SJCRH30 (cell line): ENCODE data around the gene CDH2. TPM values are rescaled to one million over a fixed set of nuclear protein-coding genes. Genes with fewer than 3 reads are reported as not detected.
A peak's percentile ranks its signal among the peaks of the same experiment; 100 is the strongest.
"Not testable (repeated sequence)": the region's sequence is repeated elsewhere in the genome, so short reads cannot be mapped to it uniquely, and the experiment has no call there.

ENCODE experiments used
- DNase-seq, 2 experiments: peaks; one replicate each; pipeline ENCODE4 v3.0.0-alpha.2; 2015 to 2020
- H3K27ac ChIP-seq: fragments of 250-450 bp; sonication (Bioruptor Pico); 2 replicates; pipeline ENCODE4 v1.5.1; 2020; ENCODE audit warnings: mild to moderate bottlenecking, moderate library complexity
- H3K27me3 ChIP-seq: fragments of 250-450 bp; sonication (Bioruptor Pico); 2 replicates; pipeline ENCODE4 v1.5.1; 2020; ENCODE audit warnings: mild to moderate bottlenecking, moderate library complexity
- H3K36me3 ChIP-seq: fragments of 250-450 bp; sonication (Bioruptor Pico); 2 replicates; pipeline ENCODE4 v1.5.1; 2020; ENCODE audit warnings: mild to moderate bottlenecking, moderate library complexity
- H3K4me1 ChIP-seq: fragments of 250-450 bp; sonication (Bioruptor Pico); 2 replicates; pipeline ENCODE4 v1.5.1; 2020; ENCODE audit warnings: mild to moderate bottlenecking, moderate library complexity
- H3K4me3 ChIP-seq: fragments of 250-450 bp; sonication (Bioruptor Pico); 2 replicates; pipeline ENCODE4 v1.5.1; 2020; ENCODE audit warnings: mild to moderate bottlenecking, moderate library complexity
- H3K9me3 ChIP-seq: fragments of 250-450 bp; sonication (Bioruptor Pico); replicated peaks from 2 replicates; pipeline ENCODE4 v1.5.1; 2020; ENCODE audit warnings: mild to moderate bottlenecking, moderate library complexity
- total RNA-seq: library from RNA; depleted of rRNA; stranded (reverse); fragments of >200 nt; shearing (Covaris generic); gene quantifications from 2 replicates; pipeline ENCODE4 v1.2.3, GENCODE V29; 2014

CDH2 gene
- total RNA-seq, 1 experiment from 2014 or later = 10.7 TPM

- no peak overlapping the region for H3K4me3 ChIP-seq
- H3K27ac ChIP-seq = no peak overlapping the region
- DNase-seq = no peak
- H3K36me3 ChIP-seq = no peaks in the 10 kb centered on the region
- no peaks in the 10 kb centered on the region for H3K4me1 ChIP-seq
- no peaks in the 10 kb centered on the region for H3K9me3 ChIP-seq
- no peaks in the 10 kb centered on the region for H3K27me3 ChIP-seq
Observed at GRCh38 chr18:27956001-27956640, 220.8 kb downstream of the CDH2 start.

DNA sequence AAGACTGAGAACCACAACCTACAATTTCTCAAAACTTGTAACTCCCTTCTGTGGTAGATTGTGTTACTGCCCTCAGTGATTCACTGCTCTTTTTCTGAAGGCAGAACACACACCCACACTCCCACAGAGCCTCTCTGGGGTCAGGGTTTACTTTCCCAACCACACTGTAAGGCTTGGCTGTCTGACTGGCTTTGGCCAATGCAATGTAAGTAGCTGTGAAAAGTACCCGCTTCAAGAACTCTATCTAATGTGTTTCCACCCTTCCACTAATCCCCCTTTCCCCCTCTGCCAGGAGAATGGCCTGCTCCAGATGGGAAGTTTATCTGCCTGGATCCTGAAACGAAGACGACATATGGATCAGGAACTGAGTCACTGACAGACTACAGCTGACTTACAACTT, 222.7 kb downstream of the CDH2 start:
- Histone ChIP-seq H3K27me3 (no peaks in the 10 kb centered on the region), H3K9me3 (no peaks in the 10 kb centered on the region), H3K27ac (no peak overlapping the region), H3K36me3 (no peaks in the 10 kb centered on the region), H3K4me3 (no peak overlapping the region), H3K4me1 (no peaks in the 10 kb centered on the region)
- DNase-seq = peak in 1 of 2 experiments; percentile 1

DNA sequence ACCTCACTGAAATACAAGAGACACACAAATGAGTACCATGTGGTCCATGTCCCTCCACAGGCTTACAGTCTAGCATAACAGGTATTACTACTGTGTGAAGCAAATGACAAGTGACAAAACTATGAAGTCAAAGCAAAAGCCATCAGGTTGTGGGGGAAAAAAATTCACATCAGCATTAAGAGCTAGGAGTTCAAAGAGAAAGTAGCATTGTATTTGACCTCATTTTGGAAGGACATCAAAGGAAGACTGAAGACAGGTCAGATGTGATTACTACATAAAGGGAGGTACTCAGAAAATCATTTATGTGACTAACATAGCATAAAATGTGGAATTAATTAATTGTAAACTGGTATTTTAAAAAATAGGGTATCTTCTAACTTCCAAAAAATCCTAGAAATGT, 224.2 kb downstream of the CDH2 start:
- Histone ChIP-seq H3K27me3 (no peaks in the 10 kb centered on the region), H3K4me1 (no peaks in the 10 kb centered on the region), H3K27ac (no peak overlapping the region), H3K36me3 (no peaks in the 10 kb centered on the region), H3K4me3 (no peak overlapping the region), H3K9me3 (no peaks in the 10 kb centered on the region)
- no peak for DNase-seq

DNA sequence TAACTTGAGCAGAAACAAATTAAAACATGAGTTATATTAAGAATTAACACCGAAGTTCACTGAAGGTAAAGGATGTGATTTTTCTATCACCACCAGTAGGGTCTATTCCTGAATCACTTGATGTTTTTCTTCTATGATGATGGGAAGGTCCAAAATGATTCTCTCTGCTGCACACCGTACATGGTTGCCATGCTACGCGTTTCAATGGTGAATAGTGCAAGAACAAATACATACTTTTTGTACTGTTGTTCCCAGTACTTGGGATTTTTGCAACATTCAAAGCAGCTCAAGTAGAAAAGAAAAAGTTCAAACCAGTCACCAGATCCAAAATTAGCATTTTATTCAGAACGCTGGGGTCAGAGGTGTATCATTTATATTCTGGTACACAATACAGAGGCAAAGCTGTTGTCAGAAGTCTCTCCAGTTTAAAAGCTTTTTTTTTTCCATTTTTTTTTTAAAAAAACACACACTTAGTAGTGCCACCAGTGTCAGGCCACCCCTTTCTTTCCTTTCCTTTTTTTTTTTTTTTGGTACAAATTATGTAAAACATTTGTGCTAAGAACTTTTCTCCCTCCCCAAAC, 226.2 kb downstream of the CDH2 start:
- Histone ChIP-seq H3K27me3 (no peaks in the 10 kb centered on the region), H3K4me1 (no peaks in the 10 kb centered on the region), H3K9me3 (no peaks in the 10 kb centered on the region), H3K36me3 (no peaks in the 10 kb centered on the region), H3K4me3 (no peak overlapping the region), H3K27ac (no peak overlapping the region)
- DNase-seq = no peak

DNA sequence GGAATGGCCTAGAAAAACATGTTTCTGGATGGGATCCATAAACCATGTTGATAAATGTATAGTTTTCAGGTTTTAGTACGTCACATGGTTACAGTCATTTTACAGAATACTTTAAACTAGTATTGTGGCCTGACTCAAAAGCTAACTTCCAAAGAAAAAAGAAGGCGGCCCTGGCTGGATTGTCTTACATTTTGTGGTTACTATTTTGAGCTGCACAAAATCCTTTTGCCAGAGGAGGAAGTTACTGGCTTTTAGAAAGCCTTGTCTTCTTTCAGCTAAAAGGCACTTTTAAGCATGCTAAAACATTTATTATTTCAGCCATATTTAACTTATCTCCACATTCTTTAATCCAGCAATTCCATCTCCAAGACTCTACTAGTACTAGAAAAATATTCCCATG, 227.9 kb downstream of the CDH2 start:
- Histone ChIP-seq H3K9me3 (no peaks in the 10 kb centered on the region), H3K36me3 (no peaks in the 10 kb centered on the region), H3K27ac (no peak overlapping the region), H3K4me3 (no peak overlapping the region), H3K4me1 (no peaks in the 10 kb centered on the region), H3K27me3 (no peaks in the 10 kb centered on the region)
- DNase-seq = peak in 1 of 2 experiments; percentile 7

DNA sequence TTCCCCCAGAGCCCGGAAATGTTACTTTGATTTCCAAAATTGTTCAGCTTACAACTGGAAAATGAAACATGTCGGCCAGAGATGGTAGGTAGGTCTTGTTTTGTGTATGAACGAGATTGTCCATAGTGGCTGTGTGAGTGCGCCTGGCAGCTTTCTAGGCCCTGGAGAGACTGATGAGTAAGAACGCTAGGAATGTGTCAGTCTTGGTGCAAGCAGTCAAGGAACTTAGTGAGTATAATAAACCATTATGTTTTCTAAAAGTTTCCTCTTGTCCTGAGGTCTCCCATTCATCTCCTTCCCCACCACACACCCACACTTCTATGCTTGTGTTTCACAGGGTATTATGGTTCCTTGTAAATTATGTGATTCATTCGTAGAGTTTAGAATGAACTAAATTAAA, 234.2 kb downstream of the CDH2 start:
- H3K9me3 ChIP-seq = no peaks in the 10 kb centered on the region
- H3K36me3 ChIP-seq = no peaks in the 10 kb centered on the region
- no peak for DNase-seq
- H3K27me3 ChIP-seq = no peaks in the 10 kb centered on the region
- H3K27ac ChIP-seq = no peak overlapping the region
- no peak overlapping the region for H3K4me3 ChIP-seq
- H3K4me1 ChIP-seq = no peaks in the 10 kb centered on the region

DNA sequence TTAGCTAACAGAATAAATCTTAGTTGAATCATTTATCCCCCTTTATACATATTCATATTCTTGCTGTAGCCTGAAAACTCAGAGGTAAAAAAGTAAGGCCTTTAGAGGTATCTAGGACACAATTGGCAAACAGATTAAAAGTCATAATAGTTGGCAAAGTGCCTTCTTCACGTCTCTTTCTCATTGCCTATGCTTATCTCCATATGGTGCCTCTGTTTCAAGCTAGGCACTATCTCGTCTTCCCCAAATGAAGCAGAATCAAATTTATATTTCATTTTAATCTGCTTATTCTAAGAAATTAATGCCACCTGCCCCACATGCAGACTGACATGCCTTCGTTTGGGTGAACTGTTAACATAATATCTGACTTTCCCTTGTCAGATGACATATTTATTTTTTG, 245.4 kb downstream of the CDH2 start:
- H3K9me3 ChIP-seq = no peaks in the 10 kb centered on the region
- no peaks in the 10 kb centered on the region for H3K36me3 ChIP-seq
- DNase-seq = no peak
- H3K4me3 ChIP-seq = no peak overlapping the region
- H3K27ac ChIP-seq = no peak overlapping the region
- H3K27me3 ChIP-seq = no peaks in the 10 kb centered on the region
- no peaks in the 10 kb centered on the region for H3K4me1 ChIP-seq

DNA sequence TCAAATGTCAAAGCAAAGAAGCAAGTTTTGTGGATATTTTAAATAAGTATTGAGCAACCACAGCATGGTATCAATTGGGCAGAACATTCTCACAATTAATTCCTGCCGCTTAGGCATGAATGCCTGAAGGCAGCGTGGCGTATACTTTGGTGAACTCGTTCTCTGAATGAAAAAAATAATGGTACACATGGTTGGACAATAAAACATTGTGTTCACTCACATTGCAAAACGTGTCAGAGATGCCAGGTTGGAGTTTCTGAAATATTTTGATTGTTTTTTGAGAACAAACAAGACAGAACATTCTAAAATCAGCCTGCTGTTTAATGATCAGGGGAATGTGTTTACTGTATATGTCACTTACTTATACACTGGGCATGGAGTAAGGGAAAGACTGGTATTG, 254.2 kb downstream of the CDH2 start:
- no peak overlapping the region for H3K27ac ChIP-seq
- no peaks in the 10 kb centered on the region for H3K27me3 ChIP-seq
- no peak overlapping the region for H3K4me3 ChIP-seq
- no peaks in the 10 kb centered on the region for H3K36me3 ChIP-seq
- H3K9me3 ChIP-seq = no peaks in the 10 kb centered on the region
- no peak for DNase-seq
- H3K4me1 ChIP-seq = no peaks in the 10 kb centered on the region

DNA sequence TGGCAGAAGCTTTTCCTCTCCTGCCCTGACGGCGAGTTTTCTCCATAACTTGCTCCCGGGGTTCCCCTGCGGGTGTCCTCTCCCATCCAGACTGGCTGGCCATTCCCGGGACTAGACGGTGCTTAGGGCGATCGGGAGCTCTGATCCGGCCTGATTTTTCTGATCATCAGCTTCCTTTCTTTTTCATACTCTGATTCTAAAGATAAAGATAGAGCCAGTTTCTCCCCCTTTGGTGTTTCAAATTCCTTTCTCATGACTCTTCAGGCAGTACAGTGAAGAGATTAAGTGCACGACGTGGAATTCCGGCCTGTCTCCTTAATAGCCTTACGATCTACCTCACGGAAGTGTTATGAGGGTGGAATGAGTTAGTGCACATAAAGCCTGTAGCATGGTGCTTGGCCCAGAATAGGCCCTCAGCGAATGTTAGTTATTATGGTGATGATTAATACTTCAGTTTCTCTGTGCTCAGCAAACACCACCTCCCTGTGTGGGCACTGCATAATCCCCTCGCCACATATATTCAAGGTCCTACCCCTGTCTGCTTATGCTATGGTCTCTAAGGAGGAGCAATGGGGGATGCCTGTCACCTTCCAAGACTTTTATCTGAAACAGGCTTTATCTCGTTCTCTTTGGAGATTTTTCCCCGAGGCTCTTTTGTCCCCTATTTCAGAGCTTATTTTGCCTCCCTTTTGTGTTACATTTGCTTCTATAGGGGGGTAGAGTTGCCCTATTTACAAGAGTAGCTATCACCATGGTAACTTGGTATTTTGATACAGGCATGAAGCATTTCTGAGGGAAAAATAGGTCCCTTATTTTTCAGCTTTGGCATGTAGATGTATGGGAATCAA, 254.8 kb downstream of the CDH2 start:
- DNase-seq = peak; percentile 13 to 37
- Histone ChIP-seq H3K27ac (peak overlapping the region; percentile 53), H3K4me1 (no peaks in the 10 kb centered on the region), H3K9me3 (no peaks in the 10 kb centered on the region), H3K4me3 (peak overlapping the region; percentile 54), H3K27me3 (no peaks in the 10 kb centered on the region), H3K36me3 (no peaks in the 10 kb centered on the region)

DNA sequence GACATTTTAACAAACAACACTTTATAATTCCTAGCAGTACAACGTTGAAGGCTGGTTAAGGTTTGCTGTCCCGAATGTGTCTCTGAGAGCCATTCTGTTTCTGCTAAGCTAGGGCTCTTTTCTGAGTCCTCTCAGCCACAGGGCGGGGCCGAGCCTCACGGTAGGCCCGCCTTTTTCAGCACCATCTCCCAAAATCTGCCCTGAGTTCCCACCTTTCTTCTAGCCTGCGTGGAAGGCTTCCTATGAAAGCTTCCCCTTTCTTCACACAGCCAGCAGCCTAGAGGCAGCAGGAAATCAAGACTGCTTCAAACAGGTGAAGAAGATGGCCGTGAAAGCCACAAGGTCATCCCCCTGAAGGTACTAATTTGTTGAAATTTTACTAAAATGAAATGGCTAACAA, 255.5 kb downstream of the CDH2 start:
- Histone ChIP-seq H3K27me3 (no peaks in the 10 kb centered on the region), H3K4me3 (peak overlapping the region; percentile 54), H3K27ac (peak overlapping the region; percentile 53), H3K4me1 (no peaks in the 10 kb centered on the region), H3K9me3 (no peaks in the 10 kb centered on the region), H3K36me3 (no peaks in the 10 kb centered on the region)
- DNase-seq = peak; percentile 14 to 34

- Histone ChIP-seq H3K4me3 (peak overlapping the region; percentile 54), H3K36me3 (no peaks in the 10 kb centered on the region), H3K9me3 (no peaks in the 10 kb centered on the region), H3K27ac (peak overlapping the region; percentile 53; the same call in 1 of the 2 replicates), H3K27me3 (no peaks in the 10 kb centered on the region), H3K4me1 (no peaks in the 10 kb centered on the region)
- no peak for DNase-seq
Observed at GRCh38 chr18:27920836-27921235, 256.1 kb downstream of the CDH2 start.

GRCh38 chr18:27906189-27906588, 270.7 kb downstream of the CDH2 start:
- not testable (repeated sequence) for H3K27ac ChIP-seq, H3K4me1 ChIP-seq, DNase-seq, H3K36me3 ChIP-seq, H3K27me3 ChIP-seq, H3K9me3 ChIP-seq, H3K4me3 ChIP-seq

DNA sequence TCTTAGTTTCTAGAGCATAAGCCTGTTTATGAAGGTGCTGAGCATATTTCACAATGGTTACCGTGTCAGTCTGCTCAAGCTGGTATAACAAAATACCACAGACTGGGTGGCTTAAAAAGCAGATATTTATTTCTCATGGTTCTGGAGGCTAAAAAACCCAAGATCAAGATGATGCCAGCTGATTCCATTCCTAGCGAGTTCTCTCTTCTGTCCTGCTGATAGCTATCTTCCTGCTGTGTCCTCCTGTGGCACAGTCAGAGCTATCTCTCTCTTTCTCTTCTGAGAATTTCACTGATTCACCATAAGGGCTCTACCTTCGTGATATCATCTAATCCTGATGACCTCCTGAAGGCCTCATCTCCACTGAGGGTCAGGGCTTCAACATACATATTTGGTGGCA, 273.0 kb downstream of the CDH2 start:
- H3K9me3 ChIP-seq = no peaks in the 10 kb centered on the region
- no peak overlapping the region for H3K27ac ChIP-seq
- DNase-seq = no peak
- no peak overlapping the region for H3K4me3 ChIP-seq
- H3K27me3 ChIP-seq = no peaks in the 10 kb centered on the region
- no peaks in the 10 kb centered on the region for H3K4me1 ChIP-seq
- no peaks in the 10 kb centered on the region for H3K36me3 ChIP-seq

- no peak overlapping the region for H3K4me3 ChIP-seq
- H3K9me3 ChIP-seq = no peaks in the 10 kb centered on the region
- H3K4me1 ChIP-seq = no peaks in the 10 kb centered on the region
- DNase-seq = no peak
- H3K36me3 ChIP-seq = no peaks in the 10 kb centered on the region
- H3K27me3 ChIP-seq = no peaks in the 10 kb centered on the region
- no peak overlapping the region for H3K27ac ChIP-seq
Observed at GRCh38 chr18:27901424-27902226, 275.3 kb downstream of the CDH2 start.
